Neural progenitor cell (in vitro differentiated cells): ENCODE measurements around the gene ARHGEF26. TPM values are rescaled to one million over a fixed set of nuclear protein-coding genes. Genes with fewer than 3 reads are reported as not detected.
A peak's percentile ranks its signal among the peaks of the same experiment; 100 is the strongest.

Experiments
- DNase-seq: peaks from one replicate; pipeline ENCODE4 v3.0.0-alpha.2; 2016; ENCODE audit warnings: low spot score
- H2AFZ ChIP-seq: fragments of 200-600 bp; sonication (generic); replicated peaks from 2 replicates; pipeline ENCODE4 v1.6.1; 2016; ENCODE audit warnings: antibody characterized with exemption
- H3F3A ChIP-seq: fragments of 200-600 bp; sonication (generic); 2 replicates; pipeline ENCODE4 v1.6.1; 2016; ENCODE audit warnings: antibody characterized with exemption, low read depth
- H3K27ac ChIP-seq: fragments of 200-600 bp; sonication (generic); 2 replicates; pipeline ENCODE4 v1.5.1; 2016; ENCODE audit warnings: mild to moderate bottlenecking
- H3K27me3 ChIP-seq: fragments of 200-600 bp; sonication (generic); 2 replicates; pipeline ENCODE4 v1.6.1; 2016; ENCODE audit warnings: mild to moderate bottlenecking, moderate library complexity
- H3K36me3 ChIP-seq: fragments of 200-600 bp; sonication (generic); 2 replicates; pipeline ENCODE4 v1.5.1; 2016
- H3K4me1 ChIP-seq: fragments of 200-600 bp; sonication (generic); 2 replicates; pipeline ENCODE4 v1.6.1; 2016; ENCODE audit warnings: mixed run types
- H3K4me2 ChIP-seq: fragments of 200-600 bp; sonication (generic); 2 replicates; pipeline ENCODE4 v1.6.1; 2016
- H3K4me3 ChIP-seq: fragments of 200-600 bp; sonication (generic); 2 replicates; pipeline ENCODE4 v1.5.1; 2016
- H3K79me2 ChIP-seq: fragments of 200-600 bp; sonication (generic); 2 replicates; pipeline ENCODE4 v1.6.1; 2016; ENCODE audit warnings: low read depth
- H3K9ac ChIP-seq: fragments of 200-600 bp; sonication (generic); 2 replicates; pipeline ENCODE4 v1.6.1; 2016
- H3K9me3 ChIP-seq: fragments of 200-600 bp; sonication (generic); 2 replicates; pipeline ENCODE4 v1.5.1; 2016; ENCODE audit warnings: low read depth
- H4K20me1 ChIP-seq: fragments of 200-600 bp; sonication (generic); 2 replicates; pipeline ENCODE4 v1.6.1; 2016; ENCODE audit warnings: low read depth
- H3K27ac Mint-ChIP-seq: 3 replicates; pipeline ENCODE4 v1.8.0; 2021; ENCODE audit warnings: mixed read lengths
- H3K27me3 Mint-ChIP-seq: 2 replicates; pipeline ENCODE4 v1.8.0; 2022; ENCODE audit warnings: low read depth, mild to moderate bottlenecking, inconsistent platforms, moderate library complexity, mixed read lengths; ENCODE audit not compliant: insufficient read depth
- H3K36me3 Mint-ChIP-seq: 3 replicates; pipeline ENCODE4 v1.8.0; 2021; ENCODE audit warnings: mixed read lengths
- H3K4me1 Mint-ChIP-seq: 3 replicates; pipeline ENCODE4 v1.8.0; 2021; ENCODE audit warnings: mixed read lengths
- H3K4me3 Mint-ChIP-seq: 3 replicates; pipeline ENCODE4 v1.8.0; 2021; ENCODE audit warnings: mild to moderate bottlenecking, moderate library complexity, mixed read lengths
- H3K9me3 Mint-ChIP-seq: 3 replicates; pipeline ENCODE4 v1.8.0; 2020; ENCODE audit warnings: mixed read lengths
- EZH2 ChIP-seq: fragments of 200-600 bp; sonication (generic); IDR thresholded peaks from 2 replicates; pipeline ENCODE4 v1.6.1; 2017; ENCODE audit warnings: antibody characterized with exemption, mild to moderate bottlenecking, moderate library complexity
- EZH2phosphoT487 ChIP-seq: fragments of 200-600 bp; sonication (generic); IDR thresholded peaks from 2 replicates; pipeline ENCODE4 v1.6.1; 2017; ENCODE audit warnings: antibody characterized with exemption
- total RNA-seq: library from RNA; depleted of rRNA; stranded (reverse); fragments of >200 nt; gene quantifications from 2 replicates; pipeline ENCODE4 v1.2.3, GENCODE V29; 2015; ENCODE audit warnings: low replicate concordance
- TF ChIP-seq, protein P1 (sequence below): fragments of 200-600 bp; sonication (generic); IDR thresholded peaks from 2 replicates; pipeline ENCODE4 v1.5.1; 2017; ENCODE audit warnings: antibody characterized with exemption, mild to moderate bottlenecking

The ARHGEF26 gene
- total RNA-seq, 1 donor from 2014 or later, result 14.0 TPM

DNA sequence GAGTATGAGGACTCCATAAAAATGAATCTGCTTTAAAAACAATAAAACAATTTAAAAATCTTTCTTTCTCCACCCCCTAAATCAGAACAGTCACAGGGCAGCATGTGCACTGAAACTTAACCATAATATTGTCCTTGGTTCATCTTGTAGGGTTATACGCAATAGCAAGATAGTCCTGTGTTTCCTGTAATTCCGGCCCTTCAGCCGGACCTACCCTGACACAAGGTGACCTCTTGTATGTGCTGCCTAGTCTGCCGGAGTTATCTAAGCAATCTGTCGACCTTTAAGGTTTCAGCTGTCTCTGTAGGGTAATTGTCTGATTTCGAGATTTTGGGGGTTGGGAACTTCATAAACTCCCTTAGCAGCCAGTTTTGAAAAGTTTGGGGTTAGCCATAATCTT is 103.2 kb downstream of the ARHGEF26 start:
- no peaks in the 10 kb centered on the region for H4K20me1 ChIP-seq
- H3K27me3 ChIP-seq, result no peaks in the 10 kb centered on the region
- H3K4me2 ChIP-seq, result no peak overlapping the region
- H3K4me3 Mint-ChIP-seq, result no peak overlapping the region
- H3K9ac ChIP-seq, result no peak overlapping the region
- H3K79me2 ChIP-seq, result no peaks in the 10 kb centered on the region
- no peaks in the 10 kb centered on the region for H3K9me3 ChIP-seq
- H3K4me1 ChIP-seq, result peaks cover 12% of the 10 kb centered on the region
- H3F3A ChIP-seq, result no peaks in the 10 kb centered on the region
- H3K9me3 Mint-ChIP-seq, result no peaks in the 10 kb centered on the region
- no peak overlapping the region for H3K4me3 ChIP-seq
- H3K36me3 Mint-ChIP-seq, result peaks cover 4% of the 10 kb centered on the region
- H3K27me3 Mint-ChIP-seq, result no peaks in the 10 kb centered on the region
- no peak for TF ChIP-seq EZH2phosphoT487
- TF ChIP-seq EZH2, result no peak
- TF ChIP-seq, protein P1, sequence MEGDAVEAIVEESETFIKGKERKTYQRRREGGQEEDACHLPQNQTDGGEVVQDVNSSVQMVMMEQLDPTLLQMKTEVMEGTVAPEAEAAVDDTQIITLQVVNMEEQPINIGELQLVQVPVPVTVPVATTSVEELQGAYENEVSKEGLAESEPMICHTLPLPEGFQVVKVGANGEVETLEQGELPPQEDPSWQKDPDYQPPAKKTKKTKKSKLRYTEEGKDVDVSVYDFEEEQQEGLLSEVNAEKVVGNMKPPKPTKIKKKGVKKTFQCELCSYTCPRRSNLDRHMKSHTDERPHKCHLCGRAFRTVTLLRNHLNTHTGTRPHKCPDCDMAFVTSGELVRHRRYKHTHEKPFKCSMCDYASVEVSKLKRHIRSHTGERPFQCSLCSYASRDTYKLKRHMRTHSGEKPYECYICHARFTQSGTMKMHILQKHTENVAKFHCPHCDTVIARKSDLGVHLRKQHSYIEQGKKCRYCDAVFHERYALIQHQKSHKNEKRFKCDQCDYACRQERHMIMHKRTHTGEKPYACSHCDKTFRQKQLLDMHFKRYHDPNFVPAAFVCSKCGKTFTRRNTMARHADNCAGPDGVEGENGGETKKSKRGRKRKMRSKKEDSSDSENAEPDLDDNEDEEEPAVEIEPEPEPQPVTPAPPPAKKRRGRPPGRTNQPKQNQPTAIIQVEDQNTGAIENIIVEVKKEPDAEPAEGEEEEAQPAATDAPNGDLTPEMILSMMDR, result no peak
- H3K27ac ChIP-seq, result no peak overlapping the region
- H3K4me1 Mint-ChIP-seq, result no peaks in the 10 kb centered on the region
- no peak overlapping the region for H2AFZ ChIP-seq
- H3K36me3 ChIP-seq, result no peaks in the 10 kb centered on the region
- no peak overlapping the region for H3K27ac Mint-ChIP-seq
- DNase-seq, result no peak

GRCh38 chr3:154224866-154225265 is 103.7 kb downstream of the ARHGEF26 start:
- Histone ChIP-seq H2AFZ (no peak overlapping the region), H3K27ac (no peak overlapping the region), H3K9me3 (no peaks in the 10 kb centered on the region), H3K4me2 (no peak overlapping the region), H3F3A (no peaks in the 10 kb centered on the region), H3K4me1 (peaks cover 12% of the 10 kb centered on the region), H3K27me3 (no peaks in the 10 kb centered on the region), H3K36me3 (no peaks in the 10 kb centered on the region), H3K4me3 (no peak overlapping the region), H3K79me2 (no peaks in the 10 kb centered on the region), H3K9ac (no peak overlapping the region), H4K20me1 (no peaks in the 10 kb centered on the region)
- Mint-ChIP-seq H3K27me3 (no peaks in the 10 kb centered on the region), H3K4me3 (no peak overlapping the region), H3K36me3 (peaks cover 5% of the 10 kb centered on the region), H3K9me3 (no peaks in the 10 kb centered on the region), H3K27ac (no peak overlapping the region), H3K4me1 (no peaks in the 10 kb centered on the region)
- TF ChIP-seq EZH2 (no peak), EZH2phosphoT487 (no peak)
- TF ChIP-seq, protein P1, result no peak
- DNase-seq, result no peak

DNA sequence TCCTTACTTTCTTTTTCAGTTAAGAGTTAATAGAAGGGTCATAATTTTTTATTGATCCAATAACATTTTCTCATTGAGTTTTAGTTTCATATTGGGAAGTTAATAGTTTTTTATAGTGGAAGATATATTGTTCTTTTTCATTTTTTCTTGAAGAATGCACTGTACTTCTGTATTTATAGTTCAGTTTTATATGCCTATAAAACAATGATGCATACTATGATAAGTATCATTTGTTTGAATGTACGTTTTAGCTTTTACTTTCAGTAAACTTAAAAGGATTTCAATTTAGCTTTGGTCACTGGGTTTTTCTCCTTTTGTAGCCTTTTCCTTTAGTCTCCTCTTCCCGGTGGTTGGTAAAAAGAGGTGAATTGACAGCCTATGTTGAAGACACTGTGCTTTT is 104.3 kb downstream of the ARHGEF26 start:
- Mint-ChIP-seq H3K9me3 (no peaks in the 10 kb centered on the region), H3K27ac (no peak overlapping the region), H3K36me3 (peaks cover 5% of the 10 kb centered on the region), H3K4me3 (no peak overlapping the region), H3K27me3 (no peaks in the 10 kb centered on the region), H3K4me1 (no peaks in the 10 kb centered on the region)
- Histone ChIP-seq H3K79me2 (no peaks in the 10 kb centered on the region), H3K9ac (no peak overlapping the region), H3K27ac (peak overlapping the region; percentile 65), H3K4me1 (peaks cover 12% of the 10 kb centered on the region), H3F3A (no peaks in the 10 kb centered on the region), H3K9me3 (no peaks in the 10 kb centered on the region), H2AFZ (no peak overlapping the region), H3K4me3 (no peak overlapping the region), H3K4me2 (peak overlapping the region; percentile 12), H3K36me3 (no peaks in the 10 kb centered on the region), H3K27me3 (no peaks in the 10 kb centered on the region), H4K20me1 (no peaks in the 10 kb centered on the region)
- no peak for DNase-seq
- TF ChIP-seq EZH2phosphoT487, result no peak
- TF ChIP-seq, protein P1, result no peak
- no peak for TF ChIP-seq EZH2
